ENCODE measurements around the gene SMC2. TPM values are rescaled to one million over a fixed set of nuclear protein-coding genes. Genes with fewer than 3 reads are reported as not detected.

SMC2 gene
- total and polyA plus RNA-seq, 2 donors: 4.7 to 37.6 TPM

DNA sequence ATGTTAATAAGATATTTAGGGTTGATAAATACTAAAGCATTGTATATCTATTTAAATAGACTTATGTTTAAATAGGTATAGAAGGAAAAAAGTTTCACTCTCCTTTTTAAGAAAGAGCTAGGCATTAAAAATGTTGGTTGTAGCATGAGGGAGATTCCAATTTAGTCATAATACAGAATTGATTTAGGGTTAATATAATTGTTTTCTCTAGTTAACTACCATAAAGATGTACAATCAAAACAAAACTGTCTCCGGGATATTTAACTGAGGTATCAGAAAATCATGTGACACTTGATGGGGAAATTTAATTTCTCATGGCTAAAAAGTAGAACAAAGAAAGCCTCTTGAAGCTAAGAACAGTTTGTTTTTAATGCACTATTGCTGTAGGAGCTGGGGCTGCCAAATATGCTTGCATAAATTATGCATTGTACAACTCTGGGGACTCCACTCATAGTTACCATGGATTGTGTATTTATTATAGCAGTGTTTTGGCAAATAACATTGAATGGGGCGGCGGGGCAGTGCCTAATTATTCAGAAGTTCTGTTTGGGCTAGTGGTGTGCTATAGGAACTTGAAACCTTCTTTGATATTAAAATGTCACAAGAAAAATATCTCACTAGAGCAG lies 44.2 kb downstream of the SMC2 start:
- peaks cover 10 to 42% of the 10 kb centered on the region in 2 donors for H3K36me3 ChIP-seq (ENCODE audit: control insufficient read depth in 2 of 2, insufficient read depth in 2 of 2, low read length in 1 of 2)
- no peak overlapping the region for H3K4me3 ChIP-seq (ENCODE audit: low read length in 2 of 2)
- H3K27me3 ChIP-seq (ENCODE audit: control insufficient read depth in 2 of 2, insufficient read depth in 1 of 2, low read length in 1 of 2): no peaks in the 10 kb centered on the region
- no peak for DNase-seq (ENCODE audit: low read depth in 6 of 9, low spot score in 9 of 9)
- H3K9me3 ChIP-seq (ENCODE audit: control insufficient read depth in 2 of 2, insufficient read depth in 1 of 2, low read length in 1 of 2): no peaks in the 10 kb centered on the region
- H3K4me1 ChIP-seq (ENCODE audit: control insufficient read depth in 2 of 2, insufficient read depth in 2 of 2, low read length in 2 of 2): no peaks in the 10 kb centered on the region
- 80% methylated on average over 3 of the region's 3 CpGs for WGBS
- H3K27ac ChIP-seq (ENCODE audit: low read depth in 1 of 2, low read length in 1 of 2): no peak overlapping the region

DNA sequence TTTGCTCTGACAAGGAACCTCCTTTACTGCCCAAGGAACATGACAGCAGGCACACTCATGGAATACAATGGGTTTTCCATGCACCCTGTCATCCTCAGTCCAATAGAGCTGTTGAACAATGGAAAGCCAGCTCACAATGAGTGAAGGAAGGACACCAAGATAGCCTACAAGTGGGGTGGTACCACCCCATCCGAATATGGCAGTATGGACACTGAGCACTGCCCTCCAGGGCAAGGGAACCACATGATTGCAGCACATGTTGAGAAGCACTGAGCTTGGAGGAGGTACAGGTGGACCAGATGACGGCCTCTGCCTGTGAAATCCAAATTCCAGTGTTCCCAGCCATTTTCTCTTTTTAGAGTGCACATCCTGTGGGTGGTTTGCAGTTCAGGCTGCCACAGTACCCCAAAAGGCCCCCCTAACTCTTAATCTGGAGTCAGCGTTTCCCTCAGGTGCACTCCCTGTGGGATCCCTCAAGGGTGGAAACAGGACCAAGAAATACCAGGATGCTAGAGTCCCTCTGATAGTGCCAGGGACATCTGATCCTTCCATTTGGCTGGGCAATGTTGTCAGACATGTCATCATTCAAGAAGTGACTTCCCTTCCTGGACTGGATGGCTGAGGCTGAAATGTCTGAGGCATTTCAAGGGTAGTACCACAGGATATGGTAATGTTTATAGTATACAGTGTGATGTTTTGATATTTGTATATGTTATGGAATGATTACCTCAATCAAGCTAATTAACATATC lies 48.9 kb downstream of the SMC2 start:
- no peaks in the 10 kb centered on the region for H3K27me3 ChIP-seq (ENCODE audit: control insufficient read depth in 2 of 2, insufficient read depth in 1 of 2, low read length in 1 of 2)
- no peak overlapping the region for H3K4me3 ChIP-seq (ENCODE audit: low read length in 2 of 2)
- DNase-seq (ENCODE audit: low read depth in 6 of 9, low spot score in 9 of 9): no peak
- H3K27ac ChIP-seq (ENCODE audit: low read depth in 1 of 2, low read length in 1 of 2): no peak overlapping the region
- peaks cover 14 to 15% of the 10 kb centered on the region in 2 donors for H3K36me3 ChIP-seq (ENCODE audit: control insufficient read depth in 2 of 2, insufficient read depth in 2 of 2, low read length in 1 of 2)
- H3K4me1 ChIP-seq (ENCODE audit: control insufficient read depth in 2 of 2, insufficient read depth in 2 of 2, low read length in 2 of 2): no peaks in the 10 kb centered on the region
- H3K9me3 ChIP-seq (ENCODE audit: control insufficient read depth in 2 of 2, insufficient read depth in 1 of 2, low read length in 1 of 2): no peaks in the 10 kb centered on the region
- WGBS: 96% methylated on average over 3 of the region's 3 CpGs

DNA sequence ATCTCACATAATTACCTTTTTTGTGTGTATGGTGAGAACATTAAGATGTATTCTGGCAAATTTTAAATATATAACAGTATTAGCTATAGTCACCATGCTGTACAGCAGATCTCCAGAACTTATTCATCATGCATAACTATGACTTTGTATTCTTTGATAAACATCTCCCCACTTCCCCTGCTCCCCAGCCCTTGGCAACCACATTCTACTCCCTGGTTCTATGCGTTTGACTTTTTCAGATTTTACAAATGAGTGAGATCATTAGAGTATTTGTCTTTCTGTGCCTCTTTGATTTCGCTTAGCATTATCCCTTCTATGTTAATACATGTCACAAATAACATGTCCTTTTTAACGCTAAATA lies 49.4 kb downstream of the SMC2 start:
- DNase-seq (ENCODE audit: low read depth in 6 of 9, low spot score in 9 of 9): no peak
- H3K9me3 ChIP-seq (ENCODE audit: control insufficient read depth in 2 of 2, insufficient read depth in 1 of 2, low read length in 1 of 2): no peaks in the 10 kb centered on the region
- H3K27ac ChIP-seq (ENCODE audit: low read depth in 1 of 2, low read length in 1 of 2): no peak overlapping the region
- WGBS: 84% methylated on average over 3 of the region's 3 CpGs
- no peak overlapping the region for H3K4me3 ChIP-seq (ENCODE audit: low read length in 2 of 2)
- H3K4me1 ChIP-seq (ENCODE audit: control insufficient read depth in 2 of 2, insufficient read depth in 2 of 2, low read length in 2 of 2): no peaks in the 10 kb centered on the region
- H3K27me3 ChIP-seq (ENCODE audit: control insufficient read depth in 2 of 2, insufficient read depth in 1 of 2, low read length in 1 of 2): no peaks in the 10 kb centered on the region
- H3K36me3 ChIP-seq (ENCODE audit: control insufficient read depth in 2 of 2, insufficient read depth in 2 of 2, low read length in 1 of 2): peaks cover 14 to 15% of the 10 kb centered on the region in 2 donors

DNA sequence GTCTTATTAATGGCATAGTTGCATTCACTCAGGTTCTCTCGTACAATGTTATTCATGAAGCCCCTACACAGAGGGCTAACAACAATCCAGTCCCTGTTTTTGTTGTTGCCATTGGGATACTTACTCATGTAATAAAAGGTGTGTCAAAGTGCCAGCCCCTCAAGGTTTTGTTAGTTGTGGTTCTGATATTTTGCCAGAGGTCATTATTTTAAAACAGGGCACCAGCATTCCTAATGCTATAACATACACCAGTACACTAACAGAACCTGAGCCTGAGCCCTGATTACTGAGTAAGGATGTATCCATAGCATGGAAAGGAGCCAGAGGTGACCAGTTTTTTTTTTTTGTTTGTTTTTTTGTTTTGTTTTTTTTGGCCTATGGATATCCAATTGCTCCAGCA lies 50.2 kb downstream of the SMC2 start:
- WGBS: 96% methylated on average over 1 of the region's 1 CpG
- H3K36me3 ChIP-seq (ENCODE audit: control insufficient read depth in 2 of 2, insufficient read depth in 2 of 2, low read length in 1 of 2): peaks cover 14 to 15% of the 10 kb centered on the region in 2 donors
- no peaks in the 10 kb centered on the region for H3K27me3 ChIP-seq (ENCODE audit: control insufficient read depth in 2 of 2, insufficient read depth in 1 of 2, low read length in 1 of 2)
- no peak overlapping the region for H3K27ac ChIP-seq (ENCODE audit: low read depth in 1 of 2, low read length in 1 of 2)
- no peaks in the 10 kb centered on the region for H3K4me1 ChIP-seq (ENCODE audit: control insufficient read depth in 2 of 2, insufficient read depth in 2 of 2, low read length in 2 of 2)
- no peak for DNase-seq (ENCODE audit: low read depth in 6 of 9, low spot score in 9 of 9)
- H3K4me3 ChIP-seq (ENCODE audit: low read length in 2 of 2): no peak overlapping the region
- H3K9me3 ChIP-seq (ENCODE audit: control insufficient read depth in 2 of 2, insufficient read depth in 1 of 2, low read length in 1 of 2): no peaks in the 10 kb centered on the region

DNA sequence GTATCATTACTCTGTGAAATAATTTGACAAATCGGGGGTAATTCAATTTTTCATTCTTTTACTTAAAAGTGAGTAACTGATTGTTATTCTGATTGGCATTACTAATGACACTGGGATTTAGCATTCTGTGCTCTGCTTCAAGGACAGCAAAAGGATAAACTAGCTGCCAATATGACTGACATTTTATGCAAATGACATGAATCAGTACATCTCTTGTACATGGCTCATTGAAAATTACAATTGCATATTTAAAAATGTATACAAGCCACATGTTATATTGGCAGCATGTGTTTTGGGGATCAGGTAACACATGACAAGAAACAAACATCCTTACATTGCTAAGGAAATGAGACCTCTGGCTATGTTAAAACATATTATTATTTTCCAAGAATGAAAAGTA lies 79.0 kb downstream of the SMC2 start:
- Histone ChIP-seq H3K4me3 (ENCODE audit: low read length in 2 of 2) (no peak overlapping the region), H3K4me1 (ENCODE audit: control insufficient read depth in 2 of 2, insufficient read depth in 2 of 2, low read length in 2 of 2) (no peaks in the 10 kb centered on the region), H3K36me3 (ENCODE audit: control insufficient read depth in 2 of 2, insufficient read depth in 2 of 2, low read length in 1 of 2) (no peaks in the 10 kb centered on the region), H3K27ac (ENCODE audit: low read depth in 1 of 2, low read length in 1 of 2) (no peak overlapping the region), H3K9me3 (ENCODE audit: control insufficient read depth in 2 of 2, insufficient read depth in 1 of 2, low read length in 1 of 2) (no peaks in the 10 kb centered on the region), H3K27me3 (ENCODE audit: control insufficient read depth in 2 of 2, insufficient read depth in 1 of 2, low read length in 1 of 2) (no peaks in the 10 kb centered on the region)
- no peak for DNase-seq (ENCODE audit: low read depth in 6 of 9, low spot score in 9 of 9)
- 97% methylated on average over 1 of the region's 1 CpG for WGBS

DNA sequence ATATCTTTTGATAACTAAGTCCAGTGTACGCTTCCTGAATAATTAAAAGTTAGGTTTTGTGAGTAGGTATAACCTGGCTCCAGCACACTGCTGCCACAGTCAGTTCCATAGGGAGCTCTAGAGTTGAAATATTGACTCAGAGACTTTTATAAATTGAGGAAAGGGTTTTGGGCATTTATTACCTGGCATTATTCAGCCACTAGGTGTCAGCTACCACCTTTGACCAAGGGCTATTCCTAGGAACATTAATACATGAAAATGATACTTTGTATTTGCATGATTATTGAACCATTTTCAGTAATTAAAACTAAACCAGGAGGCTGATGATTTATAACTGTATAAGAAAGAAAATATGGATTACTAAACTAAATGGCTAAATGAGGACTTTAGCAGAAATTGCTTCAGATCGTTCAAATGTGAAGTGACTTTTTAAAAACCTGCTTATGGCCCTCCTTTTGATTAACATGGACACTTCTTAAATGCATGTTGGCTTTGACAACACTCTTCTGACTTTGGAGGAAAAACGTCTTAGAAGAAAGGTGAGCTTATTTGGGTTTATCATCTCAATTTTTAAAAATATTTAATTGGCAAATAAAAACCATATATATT lies 83.0 kb downstream of the SMC2 start:
- no peaks in the 10 kb centered on the region for H3K9me3 ChIP-seq (ENCODE audit: control insufficient read depth in 2 of 2, insufficient read depth in 1 of 2, low read length in 1 of 2)
- no peak overlapping the region for H3K27ac ChIP-seq (ENCODE audit: low read depth in 1 of 2, low read length in 1 of 2)
- H3K27me3 ChIP-seq (ENCODE audit: control insufficient read depth in 2 of 2, insufficient read depth in 1 of 2, low read length in 1 of 2): no peaks in the 10 kb centered on the region
- no peak overlapping the region for H3K4me3 ChIP-seq (ENCODE audit: low read length in 2 of 2)
- no peaks in the 10 kb centered on the region for H3K4me1 ChIP-seq (ENCODE audit: control insufficient read depth in 2 of 2, insufficient read depth in 2 of 2, low read length in 2 of 2)
- DNase-seq (ENCODE audit: low read depth in 6 of 9, low spot score in 9 of 9): no peak
- no peaks in the 10 kb centered on the region for H3K36me3 ChIP-seq (ENCODE audit: control insufficient read depth in 2 of 2, insufficient read depth in 2 of 2, low read length in 1 of 2)
- WGBS: 74% methylated on average over 3 of the region's 3 CpGs

DNA sequence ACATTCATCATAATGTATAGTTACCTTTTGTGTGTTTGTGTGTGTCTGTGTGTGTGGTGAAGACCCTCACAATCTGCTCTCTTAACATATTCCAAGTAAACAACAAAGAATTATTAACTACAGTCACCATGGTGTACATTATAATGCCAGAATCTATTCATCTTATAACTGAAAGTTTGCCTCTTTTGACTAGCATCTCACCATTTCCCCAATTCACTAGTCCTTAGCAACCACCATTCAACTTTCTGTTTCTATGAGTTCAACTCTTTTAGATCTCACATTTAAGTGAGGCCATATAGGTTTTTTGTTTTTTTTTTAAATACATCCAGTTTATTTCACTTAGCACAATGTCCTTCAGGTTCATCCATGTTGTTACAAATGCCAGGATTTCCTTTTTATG lies 83.6 kb downstream of the SMC2 start:
- Histone ChIP-seq H3K27me3 (ENCODE audit: control insufficient read depth in 2 of 2, insufficient read depth in 1 of 2, low read length in 1 of 2) (no peaks in the 10 kb centered on the region), H3K4me3 (ENCODE audit: low read length in 2 of 2) (no peak overlapping the region), H3K4me1 (ENCODE audit: control insufficient read depth in 2 of 2, insufficient read depth in 2 of 2, low read length in 2 of 2) (no peaks in the 10 kb centered on the region), H3K9me3 (ENCODE audit: control insufficient read depth in 2 of 2, insufficient read depth in 1 of 2, low read length in 1 of 2) (no peaks in the 10 kb centered on the region), H3K36me3 (ENCODE audit: control insufficient read depth in 2 of 2, insufficient read depth in 2 of 2, low read length in 1 of 2) (no peaks in the 10 kb centered on the region), H3K27ac (ENCODE audit: low read depth in 1 of 2, low read length in 1 of 2) (no peak overlapping the region)
- DNase-seq (ENCODE audit: low read depth in 6 of 9, low spot score in 9 of 9): no peak

All from thymus (tissue), 11 donors.